Measurements from ENCODE around the gene RGL1.

GRCh38 chr1:183896466-183897048 lies 91.6 kb downstream of the RGL1 start:
- TF ChIP-seq POLR2A (IDR thresholded peaks at IDR 0.05) (no peak), CTCF (IDR thresholded peaks at IDR 0.05) (no peak)

Data from lower leg skin (tissue), 3 donors.